ENCODE measurements around the gene BANK1.
A peak's percentile ranks its signal among the peaks of the same experiment; 100 is the strongest.

The BANK1 gene

GRCh38 chr4:101813604-101814003 lies 23.1 kb downstream of the BANK1 start:
- TF ChIP-seq, protein P1, sequence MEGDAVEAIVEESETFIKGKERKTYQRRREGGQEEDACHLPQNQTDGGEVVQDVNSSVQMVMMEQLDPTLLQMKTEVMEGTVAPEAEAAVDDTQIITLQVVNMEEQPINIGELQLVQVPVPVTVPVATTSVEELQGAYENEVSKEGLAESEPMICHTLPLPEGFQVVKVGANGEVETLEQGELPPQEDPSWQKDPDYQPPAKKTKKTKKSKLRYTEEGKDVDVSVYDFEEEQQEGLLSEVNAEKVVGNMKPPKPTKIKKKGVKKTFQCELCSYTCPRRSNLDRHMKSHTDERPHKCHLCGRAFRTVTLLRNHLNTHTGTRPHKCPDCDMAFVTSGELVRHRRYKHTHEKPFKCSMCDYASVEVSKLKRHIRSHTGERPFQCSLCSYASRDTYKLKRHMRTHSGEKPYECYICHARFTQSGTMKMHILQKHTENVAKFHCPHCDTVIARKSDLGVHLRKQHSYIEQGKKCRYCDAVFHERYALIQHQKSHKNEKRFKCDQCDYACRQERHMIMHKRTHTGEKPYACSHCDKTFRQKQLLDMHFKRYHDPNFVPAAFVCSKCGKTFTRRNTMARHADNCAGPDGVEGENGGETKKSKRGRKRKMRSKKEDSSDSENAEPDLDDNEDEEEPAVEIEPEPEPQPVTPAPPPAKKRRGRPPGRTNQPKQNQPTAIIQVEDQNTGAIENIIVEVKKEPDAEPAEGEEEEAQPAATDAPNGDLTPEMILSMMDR (IDR thresholded peaks at IDR 0.05; ENCODE audit: borderline replicate concordance, extremely low read depth, low read length, poor library complexity, severe bottlenecking) = no peak
- Histone ChIP-seq H3K79me2 (ENCODE audit: insufficient read depth, low read length) (no peaks in the 10 kb centered on the region), H3K4me3 (ENCODE audit: low read depth in 1 of 2, low read length in 2 of 2) (no peak overlapping the region), H2AFZ (ENCODE audit: low read depth, low read length) (peak overlapping the region; percentile 35; the same call in 1 of the 2 replicates), H3K36me3 (ENCODE audit: insufficient read depth, low read length) (no peaks in the 10 kb centered on the region), H3K4me2 (ENCODE audit: insufficient read depth, low read length) (no peak overlapping the region), H4K20me1 (ENCODE audit: insufficient read depth, low read length) (no peaks in the 10 kb centered on the region), H3K9ac (ENCODE audit: low read depth, low read length) (no peak overlapping the region), H3K27ac (ENCODE audit: low read length) (no peak overlapping the region), H3K9me3 (ENCODE audit: insufficient read depth, low read length, severe bottlenecking) (no peaks in the 10 kb centered on the region), H3K4me1 (ENCODE audit: insufficient read depth, low read length) (no peaks in the 10 kb centered on the region), H3K27me3 (ENCODE audit: insufficient read depth, low read length, poor library complexity) (no peaks in the 10 kb centered on the region)
- ATAC-seq (ENCODE audit: insufficient read depth, low read depth) (no peak), DNase-seq (no peak)

DNA sequence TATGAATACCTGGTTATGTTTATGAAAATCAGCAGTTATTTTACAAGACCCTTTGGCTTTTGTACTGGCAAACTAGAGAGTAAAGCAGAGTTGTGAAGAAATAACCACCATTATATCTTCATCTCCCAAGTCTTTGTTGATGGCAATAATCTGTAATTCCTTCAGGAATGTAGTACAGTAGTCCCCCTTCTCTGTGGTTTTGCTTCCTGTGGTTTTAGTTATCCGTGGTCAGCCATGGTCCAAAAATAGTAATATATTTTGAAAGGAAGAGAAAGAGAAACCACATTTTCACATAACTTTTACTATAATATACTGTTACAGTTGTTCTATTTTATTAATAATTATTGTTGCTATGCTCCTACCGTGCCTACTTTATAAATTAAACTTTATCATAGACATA lies 27.8 kb downstream of the BANK1 start:
- no peaks in the 10 kb centered on the region for H3K4me1 ChIP-seq (ENCODE audit: insufficient read depth, low read length)
- no peak overlapping the region for H3K27ac ChIP-seq (ENCODE audit: low read length)
- no peak for ATAC-seq (ENCODE audit: insufficient read depth, low read depth)
- no peaks in the 10 kb centered on the region for H3K36me3 ChIP-seq (ENCODE audit: insufficient read depth, low read length)
- TF ChIP-seq EZH2 (IDR thresholded peaks at IDR 0.05; ENCODE audit: borderline replicate concordance, low read depth, low read length, severe bottlenecking) = no peak
- TF ChIP-seq, protein P1 (IDR thresholded peaks at IDR 0.05; ENCODE audit: borderline replicate concordance, extremely low read depth, low read length, poor library complexity, severe bottlenecking) = no peak
- no peak for DNase-seq
- no peak overlapping the region for H3K9ac ChIP-seq (ENCODE audit: low read depth, low read length)
- no peak overlapping the region for H3K4me3 ChIP-seq (ENCODE audit: low read depth in 1 of 2, low read length in 2 of 2)
- no peak overlapping the region for H3K4me2 ChIP-seq (ENCODE audit: insufficient read depth, low read length)
- H2AFZ ChIP-seq (ENCODE audit: low read depth, low read length) = no peak overlapping the region
- H4K20me1 ChIP-seq (ENCODE audit: insufficient read depth, low read length) = no peaks in the 10 kb centered on the region
- H3K27me3 ChIP-seq (ENCODE audit: insufficient read depth, low read length, poor library complexity) = no peaks in the 10 kb centered on the region
- no peaks in the 10 kb centered on the region for H3K79me2 ChIP-seq (ENCODE audit: insufficient read depth, low read length)
- no peaks in the 10 kb centered on the region for H3K9me3 ChIP-seq (ENCODE audit: insufficient read depth, low read length, severe bottlenecking)

DNA sequence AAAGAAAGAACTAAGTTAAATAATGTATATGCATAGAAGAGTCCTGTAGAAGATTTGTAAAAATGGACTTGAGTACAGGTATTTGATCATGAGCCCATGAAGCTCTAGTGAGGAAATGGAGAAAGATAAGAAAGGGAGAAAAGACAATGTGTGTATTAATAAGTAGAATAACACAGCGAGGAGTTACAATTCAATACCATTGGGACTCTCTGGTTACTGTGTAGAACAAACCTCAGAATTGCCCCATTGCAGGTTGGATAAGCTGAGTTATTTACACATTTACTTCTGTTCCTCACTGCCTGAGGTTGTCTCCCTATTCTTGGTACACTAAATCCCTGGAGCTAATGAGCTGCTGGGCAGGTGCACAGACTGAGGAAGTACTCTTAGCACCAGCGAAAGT lies 33.3 kb downstream of the BANK1 start:
- Histone ChIP-seq H3K4me1 (ENCODE audit: insufficient read depth, low read length) (no peaks in the 10 kb centered on the region), H3K27ac (ENCODE audit: low read length) (no peak overlapping the region), H3K27me3 (ENCODE audit: insufficient read depth, low read length, poor library complexity) (no peaks in the 10 kb centered on the region), H3K4me2 (ENCODE audit: insufficient read depth, low read length) (no peak overlapping the region), H4K20me1 (ENCODE audit: insufficient read depth, low read length) (no peaks in the 10 kb centered on the region), H2AFZ (ENCODE audit: low read depth, low read length) (no peak overlapping the region), H3K9me3 (ENCODE audit: insufficient read depth, low read length, severe bottlenecking) (no peaks in the 10 kb centered on the region), H3K79me2 (ENCODE audit: insufficient read depth, low read length) (no peaks in the 10 kb centered on the region), H3K9ac (ENCODE audit: low read depth, low read length) (no peak overlapping the region), H3K36me3 (ENCODE audit: insufficient read depth, low read length) (no peaks in the 10 kb centered on the region), H3K4me3 (ENCODE audit: low read depth in 1 of 2, low read length in 2 of 2) (no peak overlapping the region)
- DNase-seq = no peak
- no peak for ATAC-seq (ENCODE audit: insufficient read depth, low read depth)
- TF ChIP-seq EZH2 (IDR thresholded peaks at IDR 0.05; ENCODE audit: borderline replicate concordance, low read depth, low read length, severe bottlenecking) = no peak
- TF ChIP-seq, protein P1 (IDR thresholded peaks at IDR 0.05; ENCODE audit: borderline replicate concordance, extremely low read depth, low read length, poor library complexity, severe bottlenecking) = no peak

GRCh38 chr4:101824500-101824899 lies 34.0 kb downstream of the BANK1 start:
- Histone ChIP-seq H3K9ac (ENCODE audit: low read depth, low read length) (no peak overlapping the region), H3K4me3 (ENCODE audit: low read depth in 1 of 2, low read length in 2 of 2) (no peak overlapping the region), H4K20me1 (ENCODE audit: insufficient read depth, low read length) (no peaks in the 10 kb centered on the region), H3K79me2 (ENCODE audit: insufficient read depth, low read length) (no peaks in the 10 kb centered on the region), H3K9me3 (ENCODE audit: insufficient read depth, low read length, severe bottlenecking) (no peaks in the 10 kb centered on the region), H2AFZ (ENCODE audit: low read depth, low read length) (no peak overlapping the region), H3K36me3 (ENCODE audit: insufficient read depth, low read length) (no peaks in the 10 kb centered on the region), H3K4me2 (ENCODE audit: insufficient read depth, low read length) (no peak overlapping the region), H3K27me3 (ENCODE audit: insufficient read depth, low read length, poor library complexity) (no peaks in the 10 kb centered on the region), H3K4me1 (ENCODE audit: insufficient read depth, low read length) (no peaks in the 10 kb centered on the region), H3K27ac (ENCODE audit: low read length) (no peak overlapping the region)
- ATAC-seq (ENCODE audit: insufficient read depth, low read depth) (no peak), DNase-seq (no peak)
- TF ChIP-seq EZH2 (IDR thresholded peaks at IDR 0.05; ENCODE audit: borderline replicate concordance, low read depth, low read length, severe bottlenecking) = no peak
- TF ChIP-seq, protein P1 (IDR thresholded peaks at IDR 0.05; ENCODE audit: borderline replicate concordance, extremely low read depth, low read length, poor library complexity, severe bottlenecking) = no peak
